MCF 10A (cell line): ENCODE data around the gene CD47. TPM values are rescaled to one million over a fixed set of nuclear protein-coding genes. Genes with fewer than 3 reads are reported as not detected.

Experiments used
- BruUV-seq: library from RNA; stranded (reverse); fragments of 400-500 nt; replicated peaks from 2 replicates; lab custom pipeline; 2021; lab: Mats Ljungman, UMichigan
- CTCF ChIA-PET: fragments of 300-600 bp; sonication (Branson Sonifier 250); formaldehyde crosslinking; extraction: SDS; loops from one replicate; lab custom pipeline; 2021; ENCODE audit warnings: antibody characterized with exemption, inconsistent platforms; lab: Yijun Ruan, JAX
- POLR2A ChIA-PET: fragments of 300-600, 350-650 bp; sonication (Branson Sonifier 250); formaldehyde crosslinking; extraction: SDS; loops from one replicate; lab custom pipeline; 2020; ENCODE audit warnings: antibody characterized with exemption, inconsistent platforms; lab: Yijun Ruan, JAX
- DNase-seq: peaks from one replicate; pipeline ENCODE4 v3.0.0-alpha.2; 2018; ENCODE audit not compliant: unreplicated experiment
- H3K27ac Mint-ChIP-seq: one replicate; pipeline ENCODE4 v1.8.0; 2022; ENCODE audit warnings: mild to moderate bottlenecking, low read depth, mixed read lengths; ENCODE audit not compliant: unreplicated experiment
- H3K27me3 Mint-ChIP-seq: one replicate; pipeline ENCODE4 v1.8.0; 2022; ENCODE audit warnings: mixed read lengths; ENCODE audit not compliant: insufficient read depth, unreplicated experiment
- H3K36me3 Mint-ChIP-seq: one replicate; pipeline ENCODE4 v1.8.0; 2022; ENCODE audit warnings: mild to moderate bottlenecking, moderate library complexity, mixed read lengths; ENCODE audit not compliant: insufficient read depth, unreplicated experiment
- H3K4me1 Mint-ChIP-seq: one replicate; pipeline ENCODE4 v1.8.0; 2022; ENCODE audit warnings: mixed read lengths; ENCODE audit not compliant: insufficient read depth, unreplicated experiment
- H3K4me3 Mint-ChIP-seq: one replicate; pipeline ENCODE4 v1.8.0; 2022; ENCODE audit warnings: mild to moderate bottlenecking, moderate library complexity, mixed read lengths; ENCODE audit not compliant: unreplicated experiment
- H3K9me3 Mint-ChIP-seq: one replicate; pipeline ENCODE4 v1.8.0; 2022; ENCODE audit warnings: mixed read lengths; ENCODE audit not compliant: unreplicated experiment
- intact Hi-C: fragments of 100-400 bp; cut with micrococcal nuclease; formaldehyde crosslinking; loops from 2 replicates; pipeline ENCODE4 v1.14.1; 2022
- total RNA-seq: library from RNA; stranded (reverse); gene quantifications from 2 replicates; pipeline ENCODE4 v1.2.3, GENCODE V29; 2022
- TF ChIP-seq, protein P1 (sequence below): fragments of 200-600 bp; IDR thresholded peaks from one replicate; pipeline ENCODE4 v1.8.0; 2022; ENCODE audit warnings: antibody characterized with exemption, mild to moderate bottlenecking; ENCODE audit not compliant: unreplicated experiment

Gene CD47
- total RNA-seq, 1 experiment from 2014 or later: 28.5 TPM

DNA sequence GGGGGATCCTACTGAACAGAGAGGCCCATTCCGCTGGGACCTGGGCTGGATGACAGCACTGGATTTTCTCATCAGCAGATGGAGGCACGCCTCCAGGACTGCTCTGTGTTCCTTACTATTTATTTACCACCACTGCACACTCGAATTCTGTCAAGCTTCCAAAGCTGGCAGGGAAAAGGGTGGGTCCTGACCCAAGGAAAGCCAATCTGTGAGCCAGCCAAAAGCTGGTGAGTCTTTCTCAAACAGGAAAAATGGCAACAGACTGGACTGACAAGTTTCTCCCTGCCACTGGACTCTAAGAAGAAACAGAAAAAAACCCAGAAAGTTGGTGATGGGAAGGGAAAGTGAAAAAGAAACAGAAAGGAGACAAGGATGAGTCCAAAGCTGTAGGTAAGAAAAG is 37.8 kb downstream of the CD47 start:
- Mint-ChIP-seq H3K4me3 (no peak overlapping the region), H3K27ac (no peak overlapping the region), H3K27me3 (no peaks in the 10 kb centered on the region), H3K36me3 (peaks cover 16% of the 10 kb centered on the region), H3K4me1 (no peaks in the 10 kb centered on the region), H3K9me3 (no peaks in the 10 kb centered on the region)
- intact Hi-C loops: no loop called here
- TF ChIP-seq, protein P1, sequence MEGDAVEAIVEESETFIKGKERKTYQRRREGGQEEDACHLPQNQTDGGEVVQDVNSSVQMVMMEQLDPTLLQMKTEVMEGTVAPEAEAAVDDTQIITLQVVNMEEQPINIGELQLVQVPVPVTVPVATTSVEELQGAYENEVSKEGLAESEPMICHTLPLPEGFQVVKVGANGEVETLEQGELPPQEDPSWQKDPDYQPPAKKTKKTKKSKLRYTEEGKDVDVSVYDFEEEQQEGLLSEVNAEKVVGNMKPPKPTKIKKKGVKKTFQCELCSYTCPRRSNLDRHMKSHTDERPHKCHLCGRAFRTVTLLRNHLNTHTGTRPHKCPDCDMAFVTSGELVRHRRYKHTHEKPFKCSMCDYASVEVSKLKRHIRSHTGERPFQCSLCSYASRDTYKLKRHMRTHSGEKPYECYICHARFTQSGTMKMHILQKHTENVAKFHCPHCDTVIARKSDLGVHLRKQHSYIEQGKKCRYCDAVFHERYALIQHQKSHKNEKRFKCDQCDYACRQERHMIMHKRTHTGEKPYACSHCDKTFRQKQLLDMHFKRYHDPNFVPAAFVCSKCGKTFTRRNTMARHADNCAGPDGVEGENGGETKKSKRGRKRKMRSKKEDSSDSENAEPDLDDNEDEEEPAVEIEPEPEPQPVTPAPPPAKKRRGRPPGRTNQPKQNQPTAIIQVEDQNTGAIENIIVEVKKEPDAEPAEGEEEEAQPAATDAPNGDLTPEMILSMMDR: no peak
- no TSS peak for BruUV-seq
- ChIA-PET CTCF (no interaction called here), POLR2A (interaction anchor here (0.7 to 1.5 kb wide), 2 partner anchors 10 to 137 kb away, joined by 3 to 5 read pairs; no protein-coding TSS in a partner anchor)
- no peak for DNase-seq

DNA sequence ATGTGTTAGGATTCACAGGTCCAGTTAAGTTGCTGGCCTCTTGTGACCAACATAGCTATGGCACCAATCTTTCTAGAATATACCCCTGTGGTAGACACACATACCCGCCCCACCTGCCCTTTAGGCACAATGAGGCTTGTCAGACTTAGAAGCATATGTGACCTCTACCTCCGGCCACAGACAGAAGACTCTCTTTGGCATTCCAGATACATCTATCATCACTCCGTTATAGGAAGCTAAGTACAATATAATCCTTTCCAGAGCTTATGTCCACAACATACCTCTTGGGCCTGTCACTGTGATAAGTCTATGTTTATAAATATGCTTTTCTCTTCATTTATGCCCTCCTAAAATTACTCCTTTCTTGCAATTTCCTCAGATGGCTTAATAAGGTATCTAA is 39.8 kb downstream of the CD47 start:
- H3K27ac Mint-ChIP-seq: no peak overlapping the region
- TF ChIP-seq, protein P1: no peak
- BruUV-seq: no TSS peak
- CTCF ChIA-PET: interaction anchor here (0.8 kb wide), 1 partner anchor 21 kb away, joined by 4 read pairs; no protein-coding TSS in a partner anchor
- intact Hi-C loops: no loop called here
- POLR2A ChIA-PET: interaction anchor here (2.0 kb wide), 1 partner anchor 11 kb away, joined by 7 read pairs; no protein-coding TSS in a partner anchor
- peaks cover 13% of the 10 kb centered on the region for H3K36me3 Mint-ChIP-seq
- DNase-seq: no peak
- H3K9me3 Mint-ChIP-seq: no peaks in the 10 kb centered on the region
- no peaks in the 10 kb centered on the region for H3K27me3 Mint-ChIP-seq
- H3K4me3 Mint-ChIP-seq: no peak overlapping the region
- no peaks in the 10 kb centered on the region for H3K4me1 Mint-ChIP-seq

DNA sequence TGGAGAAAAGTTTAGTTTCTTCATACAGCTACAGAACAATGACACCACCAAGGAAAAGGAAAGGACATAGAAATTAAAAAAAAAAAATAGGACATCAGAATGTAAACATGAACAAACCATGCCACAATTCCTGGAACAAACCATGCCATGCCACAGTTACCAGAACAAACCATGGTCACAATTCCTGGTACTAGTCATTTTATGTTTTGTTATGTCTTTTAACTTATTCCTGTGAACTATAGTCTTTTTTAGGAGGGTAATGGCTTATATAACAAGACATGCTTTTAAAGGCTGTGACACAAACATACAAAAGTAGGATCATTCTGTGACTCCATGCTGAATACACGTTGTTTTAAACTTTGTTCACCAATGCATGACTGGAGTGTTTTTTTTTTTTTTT is 42.8 kb downstream of the CD47 start:
- H3K4me1 Mint-ChIP-seq: no peaks in the 10 kb centered on the region
- no peak for DNase-seq
- POLR2A ChIA-PET: no interaction called here
- no peaks in the 10 kb centered on the region for H3K27me3 Mint-ChIP-seq
- H3K9me3 Mint-ChIP-seq: no peaks in the 10 kb centered on the region
- H3K27ac Mint-ChIP-seq: no peak overlapping the region
- BruUV-seq: no TSS peak
- peaks cover 12% of the 10 kb centered on the region for H3K36me3 Mint-ChIP-seq
- H3K4me3 Mint-ChIP-seq: no peak overlapping the region
- TF ChIP-seq, protein P1: no peak
- CTCF ChIA-PET: no interaction called here
- intact Hi-C loops: no loop called here

DNA sequence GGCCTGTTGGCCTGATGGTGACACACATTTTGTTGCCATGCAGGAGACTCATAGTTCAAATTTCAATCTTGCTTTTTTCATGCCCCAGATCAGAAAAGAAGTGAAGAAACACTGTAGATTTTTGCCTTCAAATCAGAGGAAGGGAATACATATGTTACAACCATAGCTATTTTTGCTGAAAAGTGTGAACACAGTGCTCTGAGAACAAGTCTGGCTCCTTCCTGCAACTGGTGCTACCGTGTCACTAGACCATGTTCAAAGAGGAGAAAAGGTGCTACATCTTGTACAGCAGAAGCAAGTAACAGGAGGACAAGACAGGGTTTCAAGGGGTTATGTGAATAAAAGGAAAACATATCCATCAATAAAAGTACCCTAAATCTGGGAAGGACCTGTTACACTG is 44.6 kb downstream of the CD47 start:
- Mint-ChIP-seq H3K4me1 (no peaks in the 10 kb centered on the region), H3K27me3 (no peaks in the 10 kb centered on the region), H3K4me3 (no peak overlapping the region), H3K27ac (no peak overlapping the region), H3K36me3 (peaks cover 22% of the 10 kb centered on the region), H3K9me3 (no peaks in the 10 kb centered on the region)
- TF ChIP-seq, protein P1: no peak
- no TSS peak for BruUV-seq
- ChIA-PET POLR2A (no interaction called here), CTCF (no interaction called here)
- intact Hi-C loops: no loop called here
- no peak for DNase-seq
